Naive thymus-derived CD4-positive, alpha-beta T cell (primary cell): ENCODE data around the gene RAB11A. TPM values are rescaled to one million over a fixed set of nuclear protein-coding genes. Genes with fewer than 3 reads are reported as not detected.

Experiments
- ATAC-seq: fragments of 150-1000 bp; cut with Tn5 transposase; 2 replicates; pipeline ENCODE4 v1.10.0; 2021; ENCODE audit warnings: mild to moderate bottlenecking, moderate library complexity
- CTCF ChIA-PET: fragments of 350-600 bp; sonication (Branson Sonifier 250); formaldehyde crosslinking; loops from one replicate; lab custom pipeline; 2021; ENCODE audit warnings: antibody characterized with exemption; lab: Charles Lee
- POLR2A ChIA-PET: fragments of 350-600 bp; sonication (Branson Sonifier 250); formaldehyde crosslinking; loops from one replicate; lab custom pipeline; 2021; ENCODE audit warnings: antibody characterized with exemption, inconsistent platforms; lab: Charles Lee
- DNase-seq, 9 donors: peaks; one replicate each; pipeline versions ENCODE4 v3.0.0 to v3.0.0-alpha.2; 2020 to 2022; ENCODE audit warnings: mixed read lengths in 1 of 9
- H3K27ac ChIP-seq: one replicate; pipeline ENCODE4 v1.7.0; 2013; ENCODE audit warnings: mild to moderate bottlenecking, low read depth, low read length, moderate library complexity
- H3K27me3 ChIP-seq, 2 donors: one replicate each; pipeline ENCODE4 v1.7.0; 2013; ENCODE audit warnings: low read length in 2 of 2, mild to moderate bottlenecking in 2 of 2, moderate library complexity in 2 of 2; ENCODE audit not compliant: control insufficient read depth in 2 of 2, insufficient read depth in 2 of 2
- H3K36me3 ChIP-seq, 3 experiments: 1 replicate in 2 of 3; 2 replicates in 1 of 3; pipeline ENCODE4 v1.7.0; 2013; ENCODE audit warnings: low read length in 3 of 3, mild to moderate bottlenecking in 3 of 3, moderate library complexity in 1 of 3; ENCODE audit not compliant: insufficient read depth in 3 of 3, control insufficient read depth in 2 of 3
- H3K4me1 ChIP-seq, 2 donors: one replicate each; pipeline ENCODE4 v1.7.0; 2013; ENCODE audit warnings: low read length in 2 of 2, mild to moderate bottlenecking in 2 of 2, moderate library complexity in 1 of 2; ENCODE audit not compliant: control insufficient read depth in 2 of 2, insufficient read depth in 2 of 2
- H3K4me3 ChIP-seq: 2 replicates; pipeline ENCODE4 v1.7.0; 2013; ENCODE audit warnings: mild to moderate bottlenecking, low read length
- H3K9me3 ChIP-seq, 3 experiments: 1 replicate in 2 of 3; 2 replicates in 1 of 3; pipeline ENCODE4 v1.7.0; 2013; ENCODE audit warnings: low read length in 3 of 3; ENCODE audit not compliant: control insufficient read depth in 2 of 3
- H3K27ac Mint-ChIP-seq, 9 donors: one replicate each; pipeline ENCODE4 v1.8.0; 2020 to 2022; ENCODE audit warnings: mixed read lengths in 9 of 9, mild to moderate bottlenecking in 8 of 9, moderate library complexity in 5 of 9, inconsistent platforms in 2 of 9
- H3K27me3 Mint-ChIP-seq, 5 donors: one replicate each; pipeline ENCODE4 v1.8.0; 2021 to 2022; ENCODE audit warnings: mixed read lengths in 5 of 5, mild to moderate bottlenecking in 1 of 5
- H3K36me3 Mint-ChIP-seq, 5 donors: one replicate each; pipeline ENCODE4 v1.8.0; 2020 to 2022; ENCODE audit warnings: mixed read lengths in 5 of 5, mild to moderate bottlenecking in 3 of 5, inconsistent platforms in 1 of 5
- H3K4me1 Mint-ChIP-seq, 7 donors: one replicate each; pipeline ENCODE4 v1.8.0; 2020 to 2022; ENCODE audit warnings: mixed read lengths in 7 of 7, mild to moderate bottlenecking in 3 of 7, inconsistent platforms in 1 of 7
- H3K4me3 Mint-ChIP-seq, 10 donors: one replicate each; pipeline ENCODE4 v1.8.0; 2020 to 2022; ENCODE audit warnings: mild to moderate bottlenecking in 10 of 10, mixed read lengths in 10 of 10, moderate library complexity in 6 of 10, inconsistent platforms in 2 of 10
- H3K9me3 Mint-ChIP-seq, 11 donors: one replicate each; pipeline ENCODE4 v1.8.0; 2020 to 2022; ENCODE audit warnings: mixed read lengths in 11 of 11, mild to moderate bottlenecking in 4 of 11, inconsistent platforms in 1 of 11, moderate library complexity in 1 of 11
- intact Hi-C, 2 donors: fragments of 100-400 bp; cut with micrococcal nuclease; formaldehyde crosslinking; loops; one replicate each; pipeline ENCODE4 v1.15.1; 2023
- polyA plus RNA-seq, 2 donors: library from polyadenylated mRNA; unstranded; fragments of 300-500 nt; fragmentation: Illumina TruSeq; gene quantifications; one replicate each; pipeline ENCODE4 v1.2.3, GENCODE V29; 2021
- total RNA-seq, 6 experiments: library from RNA in 5 of 6; stranded (reverse) in 5 of 6; gene quantifications; 1 replicate in 5 of 6; 2 replicates in 1 of 6; pipeline ENCODE4 v1.2.3 and lab custom pipeline; 2021 to 2026

Gene RAB11A
- total and polyA plus RNA-seq, 7 experiments from 2014 or later, result 80.9 to 224 (median 112) TPM

GRCh38 chr15:65917407-65917756 is 48.1 kb downstream of the RAB11A start:
- Histone ChIP-seq H3K4me3 (no peak overlapping the region), H3K36me3 (no peaks in the 10 kb centered on the region), H3K9me3 (no peaks in the 10 kb centered on the region), H3K27me3 (no peaks in the 10 kb centered on the region), H3K27ac (no peak overlapping the region), H3K4me1 (no peaks in the 10 kb centered on the region)
- H3K27ac Mint-ChIP-seq, result peak overlapping the region in 6 of 9 donors; percentile 0 to 86 (median 28)
- DNase-seq (no peak), ATAC-seq (no peak)
- H3K36me3 Mint-ChIP-seq, result peaks cover 0 to 23% (median 0%) of the 10 kb centered on the region in 5 donors
- ChIA-PET POLR2A (no interaction called here), CTCF (interaction anchor here (0.6 kb wide), 1 partner anchor 286 kb away, joined by 4 read pairs; no protein-coding TSS in a partner anchor)
- peak overlapping the region in 1 of 10 donors; percentile 46 for H3K4me3 Mint-ChIP-seq
- peaks cover 0 to 44% (median 6%) of the 10 kb centered on the region in 7 donors for H3K4me1 Mint-ChIP-seq
- intact Hi-C loops, result loop anchor here in 1 of 2 donors (1.0 to 2.0 kb wide), 2 partner anchors 30 to 49 kb away; partner anchors contain the start of gene RAB11A
- H3K9me3 Mint-ChIP-seq, result no peaks in the 10 kb centered on the region
- H3K27me3 Mint-ChIP-seq, result no peaks in the 10 kb centered on the region

- DNase-seq, result no peak
- intact Hi-C loops, result loop anchor here in 1 of 2 donors (1.0 to 2.0 kb wide), 2 partner anchors 31 to 49 kb away; partner anchors contain the start of gene RAB11A
- peaks cover 0 to 44% (median 6%) of the 10 kb centered on the region in 7 donors for H3K4me1 Mint-ChIP-seq
- ChIA-PET POLR2A (no interaction called here), CTCF (no interaction called here)
- H3K27me3 Mint-ChIP-seq, result no peaks in the 10 kb centered on the region
- ATAC-seq, result no peak
- no peaks in the 10 kb centered on the region for H3K9me3 ChIP-seq
- peak overlapping the region in 3 of 9 donors; percentile 0 to 86 (median 26) for H3K27ac Mint-ChIP-seq
- no peak overlapping the region for H3K4me3 ChIP-seq
- H3K4me1 ChIP-seq, result no peaks in the 10 kb centered on the region
- H3K36me3 ChIP-seq, result no peaks in the 10 kb centered on the region
- peaks cover 0 to 23% (median 0%) of the 10 kb centered on the region in 5 donors for H3K36me3 Mint-ChIP-seq
- no peaks in the 10 kb centered on the region for H3K9me3 Mint-ChIP-seq
- H3K27ac ChIP-seq, result no peak overlapping the region
- no peaks in the 10 kb centered on the region for H3K27me3 ChIP-seq
- no peak overlapping the region for H3K4me3 Mint-ChIP-seq
Observed at GRCh38 chr15:65917936-65918335, 48.6 kb downstream of the RAB11A start.

GRCh38 chr15:65918357-65918920 is 49.1 kb downstream of the RAB11A start:
- CTCF ChIA-PET, result no interaction called here
- POLR2A ChIA-PET, result no interaction called here
- peak overlapping the region in 2 of 9 donors; percentile 18 to 86 for H3K27ac Mint-ChIP-seq
- peaks cover 0 to 23% (median 0%) of the 10 kb centered on the region in 5 donors for H3K36me3 Mint-ChIP-seq
- H3K9me3 ChIP-seq, result no peaks in the 10 kb centered on the region
- no peak overlapping the region for H3K4me3 ChIP-seq
- H3K4me1 Mint-ChIP-seq, result peaks cover 0 to 44% (median 5%) of the 10 kb centered on the region in 7 donors
- H3K4me1 ChIP-seq, result no peaks in the 10 kb centered on the region
- intact Hi-C loops, result no loop called here
- DNase-seq (no peak), ATAC-seq (no peak)
- no peaks in the 10 kb centered on the region for H3K36me3 ChIP-seq
- H3K4me3 Mint-ChIP-seq, result peak overlapping the region in 1 of 10 donors; percentile 21
- no peaks in the 10 kb centered on the region for H3K27me3 ChIP-seq
- no peak overlapping the region for H3K27ac ChIP-seq
- no peaks in the 10 kb centered on the region for H3K9me3 Mint-ChIP-seq
- no peaks in the 10 kb centered on the region for H3K27me3 Mint-ChIP-seq

GRCh38 chr15:65918945-65919344 is 49.7 kb downstream of the RAB11A start:
- H3K4me3 Mint-ChIP-seq, result peak overlapping the region in 1 of 10 donors; percentile 6
- no peak for ATAC-seq
- Histone ChIP-seq H3K36me3 (no peaks in the 10 kb centered on the region), H3K4me1 (no peaks in the 10 kb centered on the region), H3K4me3 (no peak overlapping the region), H3K27ac (no peak overlapping the region), H3K9me3 (no peaks in the 10 kb centered on the region), H3K27me3 (no peaks in the 10 kb centered on the region)
- no peaks in the 10 kb centered on the region for H3K9me3 Mint-ChIP-seq
- intact Hi-C loops, result no loop called here
- H3K36me3 Mint-ChIP-seq, result peaks cover 0 to 23% (median 0%) of the 10 kb centered on the region in 5 donors
- peaks cover 0 to 44% (median 4%) of the 10 kb centered on the region in 7 donors for H3K4me1 Mint-ChIP-seq
- no peak for DNase-seq
- H3K27me3 Mint-ChIP-seq, result no peaks in the 10 kb centered on the region
- peak overlapping the region in 2 of 9 donors; percentile 67 to 86 for H3K27ac Mint-ChIP-seq
- CTCF ChIA-PET, result no interaction called here
- POLR2A ChIA-PET, result no interaction called here

GRCh38 chr15:65919353-65919752 is 50.1 kb downstream of the RAB11A start:
- peak overlapping the region in 1 of 9 donors; percentile 86 for H3K27ac Mint-ChIP-seq
- no peaks in the 10 kb centered on the region for H3K9me3 Mint-ChIP-seq
- H3K4me3 Mint-ChIP-seq, result no peak overlapping the region

GRCh38 chr15:65920121-65920520 is 50.8 kb downstream of the RAB11A start:
- H3K4me1 Mint-ChIP-seq, result peaks cover 0 to 44% (median 4%) of the 10 kb centered on the region in 7 donors
- Histone ChIP-seq H3K4me1 (no peaks in the 10 kb centered on the region), H3K36me3 (no peaks in the 10 kb centered on the region), H3K4me3 (no peak overlapping the region), H3K9me3 (no peaks in the 10 kb centered on the region), H3K27me3 (no peaks in the 10 kb centered on the region), H3K27ac (no peak overlapping the region)
- H3K27me3 Mint-ChIP-seq, result no peaks in the 10 kb centered on the region
- ChIA-PET POLR2A (no interaction called here), CTCF (no interaction called here)
- no peak for ATAC-seq
- H3K27ac Mint-ChIP-seq, result peak overlapping the region in 1 of 9 donors; percentile 30
- no peak for DNase-seq
- intact Hi-C loops, result no loop called here
- H3K9me3 Mint-ChIP-seq, result no peaks in the 10 kb centered on the region
- H3K36me3 Mint-ChIP-seq, result peaks cover 0 to 20% (median 0%) of the 10 kb centered on the region in 5 donors
- no peak overlapping the region for H3K4me3 Mint-ChIP-seq

More at GRCh38 chr15:65919353-65919752, 50.1 kb downstream of the RAB11A start:
- no peaks in the 10 kb centered on the region for H3K27me3 Mint-ChIP-seq
- peaks cover 0 to 44% (median 4%) of the 10 kb centered on the region in 7 donors for H3K4me1 Mint-ChIP-seq
- H3K27ac ChIP-seq, result no peak overlapping the region
- DNase-seq (no peak), ATAC-seq (no peak)
- H3K36me3 Mint-ChIP-seq, result peaks cover 0 to 23% (median 0%) of the 10 kb centered on the region in 5 donors
- no peaks in the 10 kb centered on the region for H3K27me3 ChIP-seq
- intact Hi-C loops, result no loop called here
- no peaks in the 10 kb centered on the region for H3K4me1 ChIP-seq
- CTCF ChIA-PET, result no interaction called here
- POLR2A ChIA-PET, result no interaction called here
- H3K4me3 ChIP-seq, result no peak overlapping the region
- H3K9me3 ChIP-seq, result no peaks in the 10 kb centered on the region
- H3K36me3 ChIP-seq, result no peaks in the 10 kb centered on the region
